ENCODE results near the gene GGACT.

The GGACT gene

DNA sequence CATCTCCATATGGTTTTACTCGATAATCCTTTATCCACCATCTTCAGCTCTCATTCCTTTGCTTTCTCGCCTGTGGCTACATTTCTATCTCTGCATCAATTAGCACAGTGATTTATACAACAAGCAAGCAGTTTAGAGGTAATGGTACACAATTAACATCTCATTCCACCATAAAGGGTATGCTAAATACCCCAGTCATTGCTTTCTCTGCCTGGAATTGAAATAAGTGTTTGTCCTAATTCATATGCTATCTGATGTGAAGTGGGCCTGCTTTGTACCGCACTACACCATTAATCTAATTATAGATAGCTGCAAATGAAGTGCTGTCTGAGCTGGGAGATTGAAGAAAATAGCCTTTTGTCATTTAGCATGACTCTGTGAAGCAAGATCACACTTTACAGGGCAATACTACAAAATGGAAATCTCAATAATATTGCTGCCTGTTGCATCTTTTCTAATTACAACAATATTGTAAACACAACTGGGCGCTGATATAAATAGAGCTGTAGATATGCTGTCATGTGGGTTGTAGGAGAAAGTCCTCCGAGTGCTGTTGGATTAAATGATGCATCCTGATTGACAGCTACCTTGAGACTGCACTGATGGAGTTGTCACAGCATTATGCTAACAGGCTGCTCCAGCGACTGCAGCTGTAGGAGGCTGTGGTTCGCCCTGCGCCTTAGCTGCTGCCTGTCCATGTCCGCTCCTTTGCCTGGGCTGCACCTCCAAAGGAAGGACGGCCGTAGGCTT, 78.2 kb downstream of the GGACT start:
- DNase-seq, result no peak

DNA sequence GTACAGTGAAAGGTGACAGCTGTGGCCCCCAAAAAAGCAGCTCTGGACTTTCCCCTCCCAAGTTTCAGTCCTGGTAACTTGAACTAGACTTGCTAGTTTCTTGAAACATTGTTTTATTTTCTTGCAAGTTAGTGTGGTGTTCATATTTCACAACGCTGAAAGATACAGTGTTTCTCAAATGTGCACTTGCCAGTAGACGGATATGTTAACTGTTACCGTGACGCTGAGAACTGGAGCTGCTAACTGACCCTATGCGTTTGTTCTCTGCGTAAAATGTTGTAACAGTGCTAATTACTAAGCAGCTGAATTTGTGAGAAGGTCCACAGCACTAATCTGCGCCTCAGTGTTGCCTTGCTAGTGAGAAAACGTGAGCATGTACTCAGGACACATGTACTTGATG, 79.6 kb downstream of the GGACT start:
- no peak for DNase-seq

DNA sequence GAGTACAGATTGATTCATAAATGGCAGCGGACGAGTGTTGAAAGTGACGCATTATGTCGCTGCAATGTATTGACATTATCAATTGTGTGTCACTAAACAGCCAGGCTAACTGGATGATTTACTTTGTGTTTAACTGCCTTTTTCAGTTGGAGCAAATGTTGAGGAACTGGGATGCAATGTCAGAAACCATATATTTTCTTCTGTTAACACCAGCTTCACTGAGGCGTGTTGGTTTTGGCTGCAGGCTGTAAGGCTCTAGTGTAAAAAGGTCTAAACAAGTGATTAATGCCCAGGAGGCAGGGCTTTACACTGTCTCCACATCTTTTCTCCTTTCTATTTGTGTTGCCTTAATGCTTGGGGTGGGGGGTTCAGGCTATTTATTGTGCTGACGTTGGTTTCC, 80.1 kb downstream of the GGACT start:
- DNase-seq, result no peak

DNA sequence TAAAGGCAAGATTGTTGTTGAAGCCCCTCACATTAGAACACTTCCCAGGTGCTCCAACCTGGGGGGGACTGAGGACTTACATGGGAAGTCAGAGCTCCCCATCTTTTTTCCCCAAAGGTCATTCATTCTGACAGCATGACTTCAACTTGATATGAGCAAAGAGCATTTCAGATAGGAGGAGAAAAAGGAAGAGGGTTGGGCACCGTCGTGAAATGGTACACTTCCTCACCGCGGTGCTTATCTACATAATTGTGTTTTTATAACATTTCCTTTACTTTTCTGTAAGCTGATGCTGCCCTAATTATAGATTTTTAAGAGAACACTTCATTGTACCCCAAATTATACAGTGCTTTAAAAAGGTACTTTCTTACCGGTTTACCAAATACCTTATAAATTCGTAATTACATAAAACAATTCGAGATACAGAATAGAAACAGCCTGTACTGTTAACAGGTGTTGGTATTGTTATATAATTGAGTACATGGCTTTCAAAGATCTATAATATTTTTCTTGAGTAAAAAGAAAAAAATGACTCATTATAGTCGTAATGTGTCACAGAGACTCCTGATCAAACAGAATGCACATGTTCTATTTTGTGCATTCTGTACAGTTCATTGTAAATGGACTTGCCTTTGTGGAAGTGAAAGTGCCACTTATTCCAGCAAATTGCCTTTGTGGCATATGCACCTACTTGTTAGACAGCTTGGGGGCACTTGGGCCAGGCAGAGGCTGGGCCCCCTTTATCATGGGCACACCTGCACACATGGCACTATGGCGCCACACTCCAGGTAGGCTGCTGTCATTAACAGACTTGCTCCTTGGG, 81.8 kb downstream of the GGACT start:
- no peak for DNase-seq

DNA sequence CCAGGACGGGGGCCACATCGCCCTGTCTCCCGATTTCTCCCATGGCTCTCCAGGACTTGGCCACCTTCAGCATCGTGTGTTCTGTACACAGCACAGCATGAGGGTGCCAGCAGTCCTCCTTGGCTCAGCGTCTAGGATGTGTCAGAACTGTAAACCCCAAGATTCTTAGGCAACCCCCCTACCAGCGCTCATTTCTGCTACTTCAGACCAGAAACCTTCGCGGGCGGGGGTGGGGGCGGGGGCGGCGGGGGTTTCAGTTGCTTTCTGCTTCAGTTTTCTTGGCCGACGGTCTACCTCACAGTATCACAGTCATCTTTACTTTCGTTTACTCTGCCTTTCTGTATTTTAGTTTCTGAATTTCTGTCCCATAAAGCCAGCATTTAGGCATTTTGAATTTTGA, 82.4 kb downstream of the GGACT start:
- no peak for DNase-seq

DNA sequence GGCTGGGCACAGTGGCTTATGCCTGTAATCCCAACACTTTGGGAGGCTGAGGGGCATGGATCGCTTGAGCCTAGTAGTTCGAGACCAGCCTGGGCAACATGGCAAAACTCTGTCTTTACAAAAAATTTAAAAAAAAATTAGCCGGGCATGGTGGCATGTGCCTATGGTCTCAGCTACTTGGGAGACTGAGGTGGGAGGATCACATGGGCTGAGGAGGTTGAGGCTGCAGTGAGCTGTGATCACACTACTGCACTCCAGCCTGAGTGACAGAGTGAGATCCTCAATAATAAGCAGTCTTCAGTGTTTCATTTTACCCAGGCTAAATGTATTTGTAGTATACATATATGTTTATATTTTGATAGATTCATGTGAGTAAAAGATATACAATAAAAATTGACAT, 85.0 kb downstream of the GGACT start:
- no peak for DNase-seq

DNA sequence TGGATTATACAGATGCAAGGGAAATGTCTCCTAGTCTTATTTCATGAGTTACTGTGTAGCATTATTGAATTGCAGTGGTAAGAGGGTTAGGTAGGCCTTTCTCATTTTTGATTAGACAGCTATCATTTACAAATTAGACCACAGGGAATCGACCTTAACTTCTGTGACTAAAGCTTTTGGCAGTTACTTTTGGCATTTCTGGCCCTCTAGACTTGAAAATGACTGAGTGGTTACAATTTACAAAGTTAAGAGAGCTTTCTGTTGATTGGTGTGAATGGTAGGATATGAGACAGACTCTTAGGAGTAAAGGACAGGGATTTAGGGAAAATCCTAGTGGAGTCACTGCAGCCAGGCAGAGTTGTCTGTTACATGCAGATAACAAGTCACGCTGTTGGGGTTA, 86.1 kb downstream of the GGACT start:
- no peak for DNase-seq

DNA sequence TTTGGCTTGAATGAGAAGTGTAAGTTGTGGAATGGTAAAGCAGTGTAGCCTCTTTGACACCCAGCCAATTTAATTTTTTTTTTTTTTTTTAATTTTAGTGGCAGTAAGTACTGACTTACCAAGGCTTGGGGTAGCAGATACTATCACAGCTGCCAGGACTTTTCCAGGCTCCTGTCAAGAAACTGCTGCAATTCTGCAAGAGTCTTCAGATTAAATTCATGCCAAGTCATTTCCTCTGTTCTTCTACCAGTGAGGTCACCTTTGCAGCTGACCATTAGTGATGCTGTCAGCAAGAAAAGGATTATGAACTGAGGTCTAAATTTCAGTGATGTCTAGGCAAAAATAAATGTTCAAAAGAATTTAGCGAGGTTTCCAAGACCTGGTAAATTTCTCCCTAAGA, 91.2 kb downstream of the GGACT start:
- DNase-seq, result no peak

DNA sequence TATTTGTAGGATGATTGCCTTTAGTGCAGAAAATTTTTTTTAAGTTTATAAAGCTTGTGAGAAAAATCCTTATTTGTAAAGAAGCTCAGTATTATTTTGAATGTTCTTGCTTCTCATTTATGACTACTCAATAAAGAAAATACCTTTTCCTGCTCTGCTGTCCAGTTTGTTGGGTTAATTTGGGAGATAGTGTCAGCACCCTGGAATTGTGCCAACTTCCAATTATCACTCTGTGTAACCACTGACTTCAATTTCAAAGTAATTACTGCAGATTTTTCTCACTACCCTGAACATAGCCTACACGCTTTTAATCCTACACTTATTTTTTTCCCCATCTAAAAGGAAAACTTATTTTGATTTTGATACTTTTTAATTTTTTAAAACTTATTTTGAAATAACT, 93.1 kb downstream of the GGACT start:
- no peak for DNase-seq

DNA sequence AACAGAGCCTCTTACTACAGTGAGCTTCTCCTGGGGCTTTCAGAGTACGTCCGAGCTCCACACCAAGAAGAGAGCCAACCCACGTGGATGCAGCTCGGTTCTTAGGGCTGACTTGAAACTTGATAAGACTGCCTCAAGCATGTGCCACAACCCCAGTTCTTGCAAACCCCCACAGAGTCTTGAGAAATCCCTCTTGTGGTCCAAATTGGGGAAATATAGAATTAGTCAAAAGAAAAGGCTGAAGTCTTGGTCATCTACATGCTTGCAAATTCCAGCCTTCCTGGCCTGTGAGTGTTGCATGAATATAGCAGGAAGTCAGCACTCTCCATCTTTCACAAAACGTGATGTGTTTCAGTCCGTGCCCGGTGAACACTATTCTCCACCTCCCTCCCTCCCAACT, 95.2 kb downstream of the GGACT start:
- no peak for DNase-seq

DNA sequence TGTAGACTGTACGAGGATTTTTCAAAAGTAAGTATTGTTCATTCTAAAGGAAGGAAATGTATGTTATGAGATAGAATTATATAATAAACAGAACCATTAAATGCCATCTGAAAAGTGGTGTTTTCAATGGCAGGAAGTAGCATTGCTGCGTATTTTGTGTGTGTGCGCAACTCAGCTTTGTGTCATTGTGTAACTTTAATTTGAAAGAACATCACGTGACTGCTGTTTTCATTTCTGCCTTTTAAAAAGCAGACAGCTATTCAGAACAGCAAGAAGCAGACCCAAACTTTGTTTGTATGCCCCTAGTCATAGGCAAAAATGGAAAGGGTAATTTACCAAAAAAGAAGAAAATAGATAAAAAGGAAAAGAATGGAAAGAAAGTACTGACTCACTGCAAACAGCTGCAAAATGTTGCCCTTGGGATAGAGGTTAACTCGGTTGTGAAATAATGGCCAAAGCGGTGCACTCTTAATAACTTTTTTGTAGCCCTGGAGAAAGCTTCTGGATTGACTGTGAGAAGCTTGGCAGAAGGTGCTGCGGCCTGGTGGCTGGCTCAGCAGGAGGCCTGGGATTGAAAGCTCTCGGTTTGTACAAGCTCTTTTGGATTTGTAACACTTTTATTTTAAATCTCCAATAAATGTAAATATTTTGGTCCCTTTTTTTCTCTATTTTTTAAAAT, 97.3 kb downstream of the GGACT start:
- DNase-seq, result no peak

DNA sequence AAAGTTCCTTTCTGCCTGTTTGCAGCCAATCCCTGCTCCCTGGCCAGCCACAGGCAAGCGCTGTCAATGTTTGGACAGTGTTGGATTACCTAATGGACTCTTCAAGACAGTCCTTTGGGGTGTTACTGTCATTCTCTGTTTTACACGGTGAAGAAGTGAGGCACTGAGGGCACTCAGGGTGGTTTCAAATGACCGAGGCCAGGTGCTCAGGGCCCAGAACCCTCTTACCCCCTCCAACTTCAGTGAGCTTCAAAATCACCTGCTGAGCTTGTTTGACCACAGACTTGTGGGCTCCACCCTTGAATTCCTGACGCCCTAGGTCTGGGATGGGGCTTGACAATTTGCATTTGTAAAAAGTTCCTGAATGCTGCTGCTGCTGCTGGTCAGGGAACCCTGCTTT, 97.9 kb downstream of the GGACT start:
- no peak for DNase-seq

DNA sequence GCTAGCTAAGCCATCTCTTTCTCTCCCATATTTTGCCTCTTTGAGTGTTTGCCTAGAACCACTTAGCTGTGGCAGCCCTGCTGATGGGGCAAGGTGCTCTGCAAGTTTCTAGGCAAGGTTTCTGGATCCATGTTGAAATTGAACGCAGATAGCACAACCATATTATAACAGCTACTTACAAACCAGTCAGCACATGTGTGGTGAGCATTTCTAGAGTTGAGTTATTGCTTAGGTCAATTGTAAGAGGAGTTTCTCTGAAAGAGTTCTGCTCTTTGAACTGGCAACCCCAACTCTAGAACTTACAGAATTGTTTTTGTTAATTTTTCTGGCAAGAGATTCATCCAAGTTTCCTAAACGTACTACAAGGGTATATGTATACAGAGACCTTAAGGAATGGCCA, 103.3 kb downstream of the GGACT start:
- DNase-seq, result no peak

DNA sequence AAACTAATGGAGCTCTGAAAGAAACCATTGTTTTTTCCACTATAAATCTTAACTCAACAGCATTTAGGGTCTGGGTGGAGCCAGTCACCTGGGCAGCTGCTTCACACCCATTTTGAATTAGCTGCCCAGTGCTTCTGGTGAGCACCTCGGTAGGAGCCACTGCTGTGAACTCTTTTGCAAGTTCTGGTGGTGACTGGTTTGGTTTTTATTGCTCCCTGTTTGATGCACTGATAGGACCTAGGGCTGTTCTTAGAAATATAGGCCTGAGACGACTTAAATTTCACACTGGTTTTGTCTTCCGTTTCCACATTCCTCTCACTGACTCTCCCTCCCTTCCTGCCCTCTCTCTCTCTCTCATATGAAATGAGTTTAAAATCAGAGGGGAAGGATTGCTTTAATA, 103.9 kb downstream of the GGACT start:
- no peak for DNase-seq

DNA sequence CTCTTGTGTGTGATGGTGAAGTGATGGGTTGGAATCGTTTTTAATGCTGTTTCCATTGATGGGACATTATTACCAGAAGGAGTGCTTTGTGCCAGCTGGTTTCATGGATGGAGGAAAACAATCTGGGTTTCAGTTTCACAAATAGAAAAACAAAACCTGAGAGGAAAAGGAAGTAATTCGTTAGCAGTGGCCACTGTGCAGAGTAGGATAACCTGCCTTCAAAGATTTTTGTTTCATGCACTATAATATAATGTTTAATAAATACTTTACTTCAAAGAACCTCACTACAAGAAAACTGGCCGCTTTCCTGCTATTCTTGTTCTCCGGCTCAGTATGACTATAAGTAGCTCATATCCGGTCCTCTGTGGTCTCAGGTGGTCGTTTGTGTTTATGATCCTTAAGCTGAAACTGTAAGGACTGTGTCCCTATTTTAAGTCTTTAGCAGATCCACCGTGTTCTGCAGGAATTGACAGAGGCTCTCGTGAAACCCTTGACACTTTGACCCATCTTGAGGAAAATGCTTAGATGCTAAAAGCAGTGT, 104.7 kb downstream of the GGACT start:
- no peak for DNase-seq

DNA sequence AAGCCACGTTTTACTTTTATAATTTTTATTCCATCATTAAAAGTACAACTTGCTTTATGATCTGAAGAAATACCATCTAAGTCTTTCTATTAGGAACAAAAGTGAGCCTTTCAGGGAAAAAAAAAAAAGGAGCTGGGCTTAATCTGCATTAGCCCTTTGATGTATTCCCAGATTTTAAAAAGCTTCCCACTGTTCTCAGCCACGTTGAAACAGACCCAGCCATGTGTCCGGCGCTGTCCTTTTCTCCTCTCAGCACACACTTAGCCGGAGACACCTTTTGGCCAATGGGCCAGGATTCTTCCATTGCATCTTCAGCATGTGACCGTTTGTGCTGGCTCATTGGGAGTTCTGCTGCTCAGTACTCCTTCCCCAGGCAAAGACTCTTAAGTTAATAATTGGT, 105.5 kb downstream of the GGACT start:
- DNase-seq, result no peak

DNA sequence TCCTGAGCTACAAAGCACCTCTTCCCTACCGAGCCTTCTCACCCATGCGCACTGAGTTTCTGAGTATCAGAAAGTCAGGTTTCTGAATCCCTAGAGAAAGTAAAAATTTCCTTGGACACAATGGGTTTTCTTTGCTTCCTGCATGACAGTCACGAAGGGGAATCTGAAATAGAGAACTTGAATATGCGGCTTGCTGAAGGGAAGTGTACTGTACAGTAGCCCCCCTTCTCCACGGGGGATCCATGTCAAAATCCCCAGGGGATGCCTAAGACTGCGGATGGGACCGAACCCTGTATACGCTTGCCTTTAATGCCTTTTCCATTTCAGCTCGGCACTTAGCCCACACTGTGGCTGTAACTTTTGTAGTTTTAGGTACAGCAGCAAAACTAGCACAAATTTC, 107.9 kb downstream of the GGACT start:
- DNase-seq, result no peak
